GM12891 (cell line): ENCODE data around the gene RALGPS1.

Experiments
- PAX5 ChIP-seq: IDR thresholded peaks from 2 replicates; pipeline ENCODE4 v1.6.1; 2011; ENCODE audit warnings: low read length, moderate library complexity, mild to moderate bottlenecking; ENCODE audit not compliant: insufficient read depth, severe bottlenecking
- POLR2A ChIP-seq: IDR thresholded peaks from 2 replicates; pipeline ENCODE4 v1.6.1; 2011; ENCODE audit warnings: low read depth, low read length, control low read depth
- POLR2AphosphoS5 ChIP-seq: IDR thresholded peaks from 2 replicates; pipeline ENCODE4 v1.6.1; 2011; ENCODE audit warnings: low read depth, low read length, control low read depth
- POU2F2 ChIP-seq: IDR thresholded peaks from 2 replicates; pipeline ENCODE4 v1.6.1; 2011; ENCODE audit warnings: low read depth, mild to moderate bottlenecking, control low read depth, low read length, moderate library complexity
- SPI1 ChIP-seq: IDR thresholded peaks from 2 replicates; pipeline ENCODE4 v1.6.1; 2011; ENCODE audit warnings: low read depth, low read length, control low read depth
- TAF1 ChIP-seq: IDR thresholded peaks from 2 replicates; pipeline ENCODE4 v1.6.1; 2011; ENCODE audit warnings: low read depth, low read length, control low read depth

GRCh38 chr9:126893079-126893478 is 21.5 kb upstream of the RALGPS1 start:
- TF ChIP-seq POLR2AphosphoS5 = no peak
- TF ChIP-seq POLR2A = no peak
- TF ChIP-seq POU2F2 = no peak
- TF ChIP-seq PAX5 = no peak
- no peak for TF ChIP-seq TAF1
- no peak for TF ChIP-seq SPI1
